Karpas-422 (cell line): ENCODE measurements around the gene TNFRSF1A. TPM values are rescaled to one million over a fixed set of nuclear protein-coding genes. Genes with fewer than 3 reads are reported as not detected.

Source experiments
- DNase-seq: peaks from one replicate; pipeline ENCODE4 v3.0.0-alpha.2; 2015
- H2AFZ ChIP-seq: fragments of 200-600 bp; sonication (generic); 2 replicates; pipeline ENCODE4 v1.6.1; 2014; ENCODE audit warnings: antibody characterized with exemption, low read length, mixed read lengths
- H3K27ac ChIP-seq: fragments of 200-600 bp; sonication (generic); 2 replicates; pipeline ENCODE4 v1.5.1; 2014; ENCODE audit warnings: mild to moderate bottlenecking, low read length, moderate library complexity
- H3K27me3 ChIP-seq: fragments of 200-600 bp; sonication (generic); 2 replicates; pipeline ENCODE4 v1.6.1; 2014; ENCODE audit warnings: low read length, mixed read lengths
- H3K36me3 ChIP-seq: fragments of 200-600 bp; sonication (generic); 2 replicates; pipeline ENCODE4 v1.6.1; 2014; ENCODE audit warnings: low read length, mixed read lengths; ENCODE audit not compliant: insufficient read depth
- H3K4me1 ChIP-seq: fragments of 200-600 bp; sonication (generic); 2 replicates; pipeline ENCODE4 v1.6.1; 2014; ENCODE audit warnings: mild to moderate bottlenecking, low read length, mixed read lengths
- H3K4me2 ChIP-seq: fragments of 200-600 bp; sonication (generic); 2 replicates; pipeline ENCODE4 v1.6.1; 2014; ENCODE audit warnings: low read length, low read depth, mild to moderate bottlenecking; ENCODE audit not compliant: poor library complexity, severe bottlenecking
- H3K4me3 ChIP-seq: fragments of 200-600 bp; sonication (generic); 2 replicates; pipeline ENCODE4 v1.5.1; 2014; ENCODE audit warnings: mild to moderate bottlenecking, antibody characterized with exemption, low read length, mixed read lengths
- H3K79me2 ChIP-seq: fragments of 200-600 bp; sonication (generic); 2 replicates; pipeline ENCODE4 v1.6.1; 2014; ENCODE audit warnings: mild to moderate bottlenecking, low read length, mixed read lengths
- H3K9ac ChIP-seq: fragments of 200-600 bp; sonication (generic); 2 replicates; pipeline ENCODE4 v1.6.0; 2014; ENCODE audit warnings: low read length
- H3K9me2 ChIP-seq: fragments of 200-600 bp; sonication (generic), shearing (Covaris generic); replicated peaks from 2 replicates; pipeline ENCODE4 v1.6.0; 2014; ENCODE audit warnings: mild to moderate bottlenecking, low read length, moderate library complexity; ENCODE audit not compliant: insufficient read depth
- H3K9me3 ChIP-seq: fragments of 300-700, 200-600 bp; sonication (generic); 2 replicates; pipeline ENCODE4 v1.6.1; 2014; ENCODE audit warnings: low read length, mixed read lengths
- H4K20me1 ChIP-seq: fragments of 200-600 bp; sonication (generic); 2 replicates; pipeline ENCODE4 v1.6.1; 2014; ENCODE audit warnings: mild to moderate bottlenecking, antibody characterized with exemption, low read length, low read depth; ENCODE audit not compliant: insufficient read depth
- total RNA-seq: library from RNA; depleted of rRNA; stranded (reverse); fragments of >200 nt; shearing (Covaris generic); gene quantifications from 2 replicates; pipeline ENCODE4 v1.2.3, GENCODE V29; 2014; ENCODE audit warnings: low replicate concordance

Gene TNFRSF1A
- total RNA-seq, 1 experiment from 2014 or later: not detected

DNA sequence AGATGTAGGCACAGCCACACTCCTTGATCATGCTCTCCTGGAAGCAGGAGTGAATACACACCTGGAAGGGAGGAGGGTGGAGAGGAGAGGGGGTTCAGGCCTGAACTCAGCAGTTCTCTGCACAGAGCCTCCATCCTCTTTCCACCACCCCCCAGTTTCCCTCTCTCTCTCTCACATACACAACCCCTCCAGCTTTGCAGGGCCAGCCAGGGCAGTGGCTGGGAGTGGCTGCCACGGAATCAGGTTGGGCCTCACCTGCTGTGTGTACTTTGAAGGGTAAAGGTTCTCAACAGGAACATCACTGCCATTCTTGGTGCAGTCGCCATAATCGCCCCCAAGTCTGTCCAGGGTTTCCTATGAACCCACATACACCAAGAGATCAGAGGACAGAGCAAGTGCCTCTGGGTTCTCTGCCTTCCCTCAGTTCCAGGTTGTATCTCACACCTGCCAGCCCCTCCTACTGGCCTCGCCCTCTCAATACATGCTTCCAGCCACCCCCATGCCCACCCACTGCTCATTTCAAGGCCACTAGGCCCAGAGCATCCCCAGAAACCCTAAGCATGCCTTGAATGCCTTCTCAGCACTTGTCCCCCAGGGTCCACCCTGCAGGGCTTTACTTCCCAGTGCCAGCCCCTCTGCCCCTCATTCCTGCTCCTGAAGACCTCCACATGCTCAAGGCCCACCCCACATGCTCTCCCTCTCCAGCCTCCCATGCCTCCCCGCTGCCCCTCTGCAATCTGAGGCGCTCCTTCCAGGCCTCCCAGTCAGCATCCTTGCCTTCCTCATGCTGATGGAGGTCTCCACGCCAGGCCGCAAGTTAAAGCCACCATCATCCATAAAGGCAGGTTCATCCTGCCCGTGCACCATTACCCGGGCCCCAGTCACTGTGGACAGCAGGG is 12.9 kb upstream of the TNFRSF1A start:
- no peak for DNase-seq
- no peaks in the 10 kb centered on the region for H3K27me3 ChIP-seq
- no peak overlapping the region for H2AFZ ChIP-seq
- H3K9me2 ChIP-seq: no peaks in the 10 kb centered on the region
- H3K79me2 ChIP-seq: no peaks in the 10 kb centered on the region
- H3K27ac ChIP-seq: no peak overlapping the region
- H4K20me1 ChIP-seq: no peaks in the 10 kb centered on the region
- H3K4me3 ChIP-seq: no peak overlapping the region
- no peak overlapping the region for H3K9ac ChIP-seq
- H3K36me3 ChIP-seq: no peaks in the 10 kb centered on the region
- H3K4me2 ChIP-seq: no peak overlapping the region
- no peaks in the 10 kb centered on the region for H3K9me3 ChIP-seq
- H3K4me1 ChIP-seq: no peaks in the 10 kb centered on the region

DNA sequence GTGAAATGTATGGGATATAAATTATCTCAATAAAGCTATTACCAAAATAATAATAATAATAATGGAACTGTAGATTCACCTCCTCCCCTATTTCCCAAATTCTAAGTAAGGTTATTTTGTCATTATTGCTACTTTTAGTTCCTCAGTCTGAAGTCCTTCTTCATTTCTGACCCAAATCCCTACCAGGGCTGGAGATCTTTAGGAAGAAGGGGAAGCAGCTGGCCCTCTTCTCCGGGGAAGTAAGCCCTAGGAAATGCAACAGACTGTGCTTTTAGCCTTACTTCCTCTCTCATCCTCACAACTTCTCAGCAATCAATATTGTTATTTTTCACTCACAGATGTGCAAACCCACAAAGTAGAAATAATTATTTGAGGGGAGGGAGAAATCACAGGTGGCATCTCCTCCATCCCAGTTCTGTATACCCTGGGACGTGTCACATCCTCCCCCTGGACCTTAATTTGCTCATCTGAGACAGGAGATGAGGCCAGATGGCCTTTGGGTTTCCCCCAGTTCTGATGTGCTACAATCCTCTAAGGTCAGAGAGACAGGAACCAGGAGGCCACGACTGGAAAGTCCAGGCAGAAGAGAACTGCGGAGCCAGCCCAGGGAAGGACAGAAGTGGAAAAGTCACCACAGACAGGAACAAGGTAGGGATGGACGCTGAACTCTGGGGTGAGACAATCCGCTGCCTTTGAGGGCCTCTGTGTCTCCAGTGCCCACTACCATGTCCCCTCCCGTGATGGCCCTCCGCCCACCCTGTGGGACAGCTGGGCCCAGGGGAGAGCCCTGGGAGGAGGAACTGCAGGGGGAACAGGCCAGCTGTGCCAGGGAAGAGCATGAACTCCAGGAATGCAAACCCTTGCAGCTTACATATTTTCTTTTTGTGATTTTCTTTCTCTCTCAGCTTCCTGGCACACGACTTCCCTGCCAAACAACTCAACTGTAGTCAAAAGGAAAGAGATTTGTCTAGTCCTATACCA is 10.6 kb upstream of the TNFRSF1A start:
- no peak overlapping the region for H2AFZ ChIP-seq

DNA sequence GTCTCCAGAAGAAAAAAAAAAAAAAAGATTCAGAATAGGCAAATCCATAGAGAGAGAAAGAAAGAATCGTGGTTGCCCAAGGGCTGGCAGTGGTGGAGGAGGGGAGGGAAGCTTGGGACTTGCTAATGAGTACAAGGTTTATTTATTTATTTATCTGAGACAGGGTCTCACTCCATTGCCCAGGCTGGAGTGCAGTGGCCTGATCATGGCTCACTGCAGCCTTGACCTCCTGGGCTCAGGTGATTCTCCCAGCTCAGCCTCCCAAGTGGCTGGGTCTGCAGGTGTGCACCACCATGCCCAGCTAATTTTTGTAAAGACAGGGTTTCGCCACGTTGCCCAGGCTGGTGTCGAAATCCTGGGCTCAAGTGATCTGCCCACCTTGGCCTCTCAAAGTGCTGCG is 9.7 kb upstream of the TNFRSF1A start:
- no peak overlapping the region for H3K9ac ChIP-seq
- no peak for DNase-seq
- no peaks in the 10 kb centered on the region for H4K20me1 ChIP-seq
- H3K4me1 ChIP-seq: no peaks in the 10 kb centered on the region
- H3K9me3 ChIP-seq: no peaks in the 10 kb centered on the region
- no peak overlapping the region for H3K27ac ChIP-seq
- H3K9me2 ChIP-seq: no peaks in the 10 kb centered on the region
- no peaks in the 10 kb centered on the region for H3K27me3 ChIP-seq
- H3K79me2 ChIP-seq: no peaks in the 10 kb centered on the region
- H2AFZ ChIP-seq: no peak overlapping the region
- no peaks in the 10 kb centered on the region for H3K36me3 ChIP-seq
- H3K4me3 ChIP-seq: no peak overlapping the region
- H3K4me2 ChIP-seq: no peak overlapping the region

More for the DNA sequence above, 10.6 kb upstream of the TNFRSF1A start:
- no peaks in the 10 kb centered on the region for H3K79me2 ChIP-seq
- H3K9ac ChIP-seq: no peak overlapping the region
- no peak overlapping the region for H3K27ac ChIP-seq
- H3K27me3 ChIP-seq: no peaks in the 10 kb centered on the region
- no peaks in the 10 kb centered on the region for H3K9me2 ChIP-seq
- no peak for DNase-seq
- no peaks in the 10 kb centered on the region for H3K9me3 ChIP-seq
- H4K20me1 ChIP-seq: no peaks in the 10 kb centered on the region
- no peaks in the 10 kb centered on the region for H3K4me1 ChIP-seq
- no peak overlapping the region for H3K4me3 ChIP-seq
- no peak overlapping the region for H3K4me2 ChIP-seq
- no peaks in the 10 kb centered on the region for H3K36me3 ChIP-seq

DNA sequence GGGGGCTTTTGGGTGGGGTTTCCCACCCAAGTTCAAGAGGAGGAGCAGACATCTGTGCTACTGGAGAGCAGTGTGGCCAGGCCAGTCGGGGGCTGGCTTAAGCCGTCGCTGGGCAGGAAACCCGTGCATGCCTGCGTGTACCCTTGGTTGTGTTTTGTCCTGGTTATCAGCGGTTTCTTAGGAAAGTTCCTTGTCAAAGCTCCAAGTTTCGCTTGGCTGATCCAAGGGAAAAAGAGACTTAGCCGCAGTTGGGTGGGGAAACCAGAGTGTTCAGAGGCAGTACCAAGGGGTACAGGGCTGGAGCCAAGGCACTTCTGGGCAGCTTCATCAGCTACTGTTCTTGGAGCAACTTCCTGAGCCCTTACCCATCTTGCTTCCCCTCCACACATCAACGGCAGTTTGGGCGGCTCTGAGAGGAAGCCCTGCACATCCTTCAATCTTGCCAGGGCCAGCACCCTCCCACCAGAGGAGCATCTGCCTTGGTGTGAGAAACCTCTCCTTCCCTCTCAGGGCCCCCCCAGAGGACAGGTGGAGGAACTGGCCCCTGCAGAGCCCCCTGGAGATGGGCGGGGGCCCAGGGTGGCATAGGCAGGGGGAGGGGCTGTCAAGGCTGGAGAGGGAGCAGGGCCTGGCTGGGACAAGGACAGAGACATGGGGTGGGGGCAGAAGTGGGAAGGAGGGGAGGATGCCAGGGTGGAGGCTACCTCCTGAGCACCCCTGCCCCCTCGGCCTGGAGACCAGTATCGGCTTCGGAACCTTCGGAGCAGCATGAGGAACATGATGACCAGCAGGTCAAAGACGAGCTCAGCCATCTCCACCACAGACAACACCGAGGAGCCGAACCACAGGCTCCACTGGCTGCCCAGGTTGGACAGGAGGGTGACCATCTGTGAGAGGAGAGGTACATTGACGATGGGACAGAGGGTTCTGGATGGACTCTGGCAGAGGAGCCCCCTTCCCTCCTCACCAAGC is 5.8 kb upstream of the TNFRSF1A start:
- Histone ChIP-seq H3K4me1 (no peaks in the 10 kb centered on the region), H2AFZ (no peak overlapping the region), H3K9ac (no peak overlapping the region), H3K36me3 (no peaks in the 10 kb centered on the region), H3K27me3 (no peaks in the 10 kb centered on the region), H3K27ac (no peak overlapping the region), H4K20me1 (no peaks in the 10 kb centered on the region), H3K9me2 (no peaks in the 10 kb centered on the region), H3K9me3 (no peaks in the 10 kb centered on the region), H3K4me3 (no peak overlapping the region), H3K4me2 (no peak overlapping the region), H3K79me2 (no peaks in the 10 kb centered on the region)
- DNase-seq: no peak

DNA sequence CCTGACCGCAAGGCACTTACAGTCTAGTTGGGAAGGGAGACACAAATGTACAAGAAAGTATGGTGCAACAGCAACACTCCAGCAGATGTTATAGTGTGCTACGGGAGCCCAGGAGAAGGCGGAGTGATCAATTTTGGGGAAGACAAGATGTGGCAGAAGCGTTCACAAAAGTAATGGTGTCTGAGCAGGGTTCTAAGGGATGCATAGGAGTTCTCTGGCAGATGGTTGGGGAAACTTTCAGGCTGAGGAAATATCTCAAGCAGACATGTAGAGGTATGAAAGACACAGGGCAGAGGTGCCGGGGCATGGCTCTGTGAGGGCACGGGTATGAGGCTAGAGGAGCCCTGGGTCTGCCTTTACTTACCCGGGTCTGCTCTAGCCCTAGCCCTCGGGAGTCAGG is 5.1 kb upstream of the TNFRSF1A start:
- no peaks in the 10 kb centered on the region for H4K20me1 ChIP-seq
- H2AFZ ChIP-seq: no peak overlapping the region
- peaks cover under 1% of the 10 kb centered on the region; the same call in 1 of the 2 replicates for H3K4me1 ChIP-seq
- no peak overlapping the region for H3K4me3 ChIP-seq
- H3K9me2 ChIP-seq: no peaks in the 10 kb centered on the region
- no peak for DNase-seq
- no peaks in the 10 kb centered on the region for H3K79me2 ChIP-seq
- no peak overlapping the region for H3K27ac ChIP-seq
- no peak overlapping the region for H3K4me2 ChIP-seq
- no peak overlapping the region for H3K9ac ChIP-seq
- no peaks in the 10 kb centered on the region for H3K27me3 ChIP-seq
- H3K9me3 ChIP-seq: no peaks in the 10 kb centered on the region
- H3K36me3 ChIP-seq: no peaks in the 10 kb centered on the region

DNA sequence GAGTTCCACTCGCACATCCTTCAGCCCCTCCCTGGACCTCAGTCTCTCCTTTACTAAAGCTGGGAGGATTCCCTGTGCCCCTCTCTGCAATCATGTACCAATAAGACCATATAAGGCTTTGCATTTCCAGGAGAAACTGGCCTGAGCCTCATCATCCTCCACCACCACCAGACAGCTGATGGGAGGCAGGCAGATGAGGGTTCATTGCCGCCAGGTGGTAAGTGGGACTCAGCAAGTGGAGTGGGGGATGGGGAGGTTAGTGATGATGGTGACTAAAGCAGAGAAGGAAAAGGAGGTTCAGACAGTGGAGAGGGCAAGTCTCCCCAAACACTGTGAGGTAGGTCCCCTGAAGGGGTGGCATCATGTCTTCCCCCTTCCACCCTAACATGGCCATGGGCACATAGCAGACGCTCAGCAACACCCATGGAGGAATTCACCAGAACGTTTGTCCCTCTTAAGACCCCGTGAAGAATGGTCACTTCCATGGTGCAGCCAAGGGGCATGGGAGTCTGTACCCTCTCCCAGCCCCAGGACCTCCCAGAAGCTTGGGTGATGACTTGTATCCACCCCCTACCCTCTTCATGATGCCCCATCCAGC is 4.5 kb upstream of the TNFRSF1A start:
- no peak overlapping the region for H2AFZ ChIP-seq
- no peaks in the 10 kb centered on the region for H3K9me3 ChIP-seq
- no peaks in the 10 kb centered on the region for H3K9me2 ChIP-seq
- H4K20me1 ChIP-seq: no peaks in the 10 kb centered on the region
- no peak overlapping the region for H3K9ac ChIP-seq
- no peak overlapping the region for H3K4me2 ChIP-seq
- no peaks in the 10 kb centered on the region for H3K27me3 ChIP-seq
- no peak for DNase-seq
- H3K36me3 ChIP-seq: no peaks in the 10 kb centered on the region
- H3K79me2 ChIP-seq: no peaks in the 10 kb centered on the region
- H3K4me1 ChIP-seq: peaks cover 5% of the 10 kb centered on the region
- no peak overlapping the region for H3K4me3 ChIP-seq
- H3K27ac ChIP-seq: no peak overlapping the region

DNA sequence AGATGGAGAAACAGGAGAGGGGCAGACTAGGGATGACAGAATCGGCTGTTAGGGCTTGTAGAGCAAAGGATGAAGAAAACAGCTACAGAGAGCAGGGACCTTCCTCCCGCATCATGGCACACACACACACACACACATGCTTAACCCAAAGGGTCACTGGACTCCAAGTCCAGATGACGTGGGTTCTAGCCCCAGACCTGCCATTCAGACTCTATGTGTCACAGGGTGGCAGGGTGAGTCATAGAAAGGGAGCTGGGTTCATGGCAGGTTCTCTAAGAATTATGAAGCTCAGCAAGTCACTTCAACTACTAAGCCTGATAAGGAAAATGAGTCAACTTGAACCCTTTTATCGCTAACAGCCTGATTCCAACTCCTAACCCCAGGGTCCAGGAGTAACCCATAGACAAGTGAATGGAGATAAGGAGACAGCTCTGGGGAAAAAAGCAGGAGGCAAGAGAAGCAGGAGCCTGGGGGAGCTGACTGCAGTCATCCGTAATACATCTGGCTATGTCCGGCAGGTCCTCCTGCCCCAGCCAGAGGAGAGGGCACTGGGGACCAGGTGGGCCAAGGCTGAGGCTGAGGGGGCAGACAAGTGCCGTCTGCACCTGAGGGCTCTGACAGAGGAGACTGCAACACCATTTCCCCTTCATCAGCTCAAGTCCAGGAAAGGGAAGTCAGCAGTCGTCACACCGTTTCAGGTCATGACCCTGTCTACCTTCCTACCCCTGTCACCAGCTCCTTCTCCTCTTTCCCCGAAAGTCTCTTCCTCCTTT is 3.6 kb upstream of the TNFRSF1A start:
- Histone ChIP-seq H3K27ac (no peak overlapping the region), H3K9me2 (no peaks in the 10 kb centered on the region), H3K27me3 (no peaks in the 10 kb centered on the region), H3K4me1 (peaks cover 5% of the 10 kb centered on the region), H4K20me1 (no peaks in the 10 kb centered on the region), H3K36me3 (no peaks in the 10 kb centered on the region), H3K9me3 (no peaks in the 10 kb centered on the region), H3K4me2 (no peak overlapping the region), H3K4me3 (no peak overlapping the region), H3K9ac (no peak overlapping the region), H3K79me2 (no peaks in the 10 kb centered on the region), H2AFZ (no peak overlapping the region)
- DNase-seq: no peak
